ENCODE results near the gene COL15A1.

COL15A1 gene

GRCh38 chr9:98974106-98974505, 30.4 kb downstream of the COL15A1 start:
- DNase-seq = no peak

GRCh38 chr9:98974554-98974953, 30.8 kb downstream of the COL15A1 start:
- no peak for DNase-seq

DNA sequence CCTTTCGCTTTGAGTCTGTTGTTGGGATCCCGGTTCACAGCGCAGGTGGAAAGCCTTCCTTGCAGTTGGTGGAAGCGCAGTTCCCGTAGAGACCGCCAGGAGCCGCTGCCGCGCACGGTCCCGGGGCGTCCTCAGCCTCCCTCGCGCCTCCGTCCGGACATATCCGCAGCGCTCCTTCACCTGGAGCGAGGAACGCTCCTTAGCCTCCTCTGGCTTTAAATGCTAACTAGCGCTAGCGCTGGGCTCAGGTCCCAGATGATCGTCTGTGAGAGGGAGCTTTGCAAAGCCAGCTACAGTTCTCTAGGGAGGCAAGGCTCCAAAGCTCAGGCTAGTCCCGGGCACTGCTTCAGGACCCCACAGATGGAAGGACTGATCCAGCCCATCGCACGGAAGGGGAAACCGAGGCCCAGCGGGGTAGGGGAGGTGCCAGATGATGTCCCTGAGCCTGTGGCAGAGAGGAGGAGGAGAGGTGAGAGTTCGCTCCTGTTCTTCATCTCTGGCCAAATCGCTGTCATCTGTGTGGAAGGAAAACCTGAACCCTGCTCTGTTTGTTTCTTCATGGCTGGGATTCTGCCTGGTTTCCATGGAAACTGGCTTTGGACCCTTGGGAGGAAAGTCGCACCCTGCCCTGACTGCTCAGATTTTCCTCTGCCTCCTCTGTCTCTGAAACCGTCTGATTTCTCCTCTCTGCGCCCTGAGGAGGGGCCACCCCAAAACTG, 31.4 kb downstream of the COL15A1 start:
- peak; percentile 80 for DNase-seq

DNA sequence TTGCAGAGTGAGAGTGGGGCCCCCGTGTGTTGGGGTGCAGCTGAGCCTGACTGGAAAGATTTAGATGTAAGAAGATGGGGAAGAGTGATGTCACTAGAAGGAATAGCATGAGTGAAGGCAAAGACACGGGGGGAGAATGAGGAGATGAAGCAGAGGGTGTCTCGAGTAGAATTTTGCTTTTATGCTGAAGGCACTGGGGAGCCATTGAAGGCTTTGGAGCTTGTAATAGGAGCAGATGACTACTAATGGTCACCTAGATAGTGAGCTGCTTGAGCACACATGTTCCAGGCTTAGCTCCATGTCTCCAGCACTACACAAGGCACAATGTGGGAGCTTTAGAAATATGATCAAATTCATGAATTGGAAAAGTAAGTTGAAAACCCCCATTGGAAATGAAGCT, 32.1 kb downstream of the COL15A1 start:
- no peak for DNase-seq

DNA sequence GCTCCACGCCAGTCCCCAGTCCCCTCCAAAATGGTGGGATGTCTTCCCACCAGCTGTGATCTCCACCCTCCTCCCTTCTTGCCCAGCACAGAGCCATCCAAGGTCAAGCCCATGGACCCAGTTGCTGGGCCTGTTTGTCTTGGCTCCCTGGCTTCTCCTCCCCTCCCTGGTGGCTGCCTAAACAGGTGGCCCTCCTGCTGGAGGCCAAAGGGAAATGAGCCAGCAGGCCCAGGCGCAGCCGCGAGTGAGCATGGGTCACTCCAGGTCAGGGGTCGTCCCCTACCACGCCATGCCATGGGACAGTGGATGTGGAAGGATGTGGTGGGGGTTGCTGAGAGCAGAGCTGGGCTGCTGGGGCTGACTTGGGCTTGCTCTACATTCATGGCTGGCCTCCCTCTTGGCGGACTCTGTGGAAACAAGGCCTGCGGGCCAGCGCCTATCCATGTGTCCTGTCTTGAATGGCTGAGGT, 33.6 kb downstream of the COL15A1 start:
- no peak for DNase-seq

GRCh38 chr9:98977813-98978212, 34.1 kb downstream of the COL15A1 start:
- no peak for DNase-seq

GRCh38 chr9:98978231-98978681, 34.5 kb downstream of the COL15A1 start:
- DNase-seq = no peak

DNA sequence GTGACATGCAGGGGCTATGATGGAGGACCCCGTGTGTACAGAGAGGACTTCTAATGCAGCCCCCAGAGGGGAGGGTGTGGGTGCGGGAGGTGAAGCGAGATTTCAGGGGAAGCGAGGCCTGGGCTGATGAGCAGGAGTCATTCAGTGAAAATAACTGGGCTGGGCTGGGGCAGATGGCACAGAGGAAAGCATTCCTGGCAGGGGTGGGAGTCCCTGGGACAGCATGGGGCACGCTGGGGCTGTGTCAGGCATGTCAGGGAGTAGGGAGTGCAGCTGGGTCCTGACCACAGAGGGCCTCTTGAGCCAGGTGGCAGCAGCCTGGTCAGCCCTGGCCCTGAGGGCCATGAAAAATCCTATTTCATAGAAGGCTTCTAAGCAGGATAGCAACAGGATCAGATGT, 36.6 kb downstream of the COL15A1 start:
- DNase-seq = no peak

GRCh38 chr9:98983295-98984268, 39.9 kb downstream of the COL15A1 start:
- DNase-seq = no peak

GRCh38 chr9:98985596-98985995, 41.9 kb downstream of the COL15A1 start:
- no peak for DNase-seq

GRCh38 chr9:98986866-98987651, 43.4 kb downstream of the COL15A1 start:
- no peak for DNase-seq

DNA sequence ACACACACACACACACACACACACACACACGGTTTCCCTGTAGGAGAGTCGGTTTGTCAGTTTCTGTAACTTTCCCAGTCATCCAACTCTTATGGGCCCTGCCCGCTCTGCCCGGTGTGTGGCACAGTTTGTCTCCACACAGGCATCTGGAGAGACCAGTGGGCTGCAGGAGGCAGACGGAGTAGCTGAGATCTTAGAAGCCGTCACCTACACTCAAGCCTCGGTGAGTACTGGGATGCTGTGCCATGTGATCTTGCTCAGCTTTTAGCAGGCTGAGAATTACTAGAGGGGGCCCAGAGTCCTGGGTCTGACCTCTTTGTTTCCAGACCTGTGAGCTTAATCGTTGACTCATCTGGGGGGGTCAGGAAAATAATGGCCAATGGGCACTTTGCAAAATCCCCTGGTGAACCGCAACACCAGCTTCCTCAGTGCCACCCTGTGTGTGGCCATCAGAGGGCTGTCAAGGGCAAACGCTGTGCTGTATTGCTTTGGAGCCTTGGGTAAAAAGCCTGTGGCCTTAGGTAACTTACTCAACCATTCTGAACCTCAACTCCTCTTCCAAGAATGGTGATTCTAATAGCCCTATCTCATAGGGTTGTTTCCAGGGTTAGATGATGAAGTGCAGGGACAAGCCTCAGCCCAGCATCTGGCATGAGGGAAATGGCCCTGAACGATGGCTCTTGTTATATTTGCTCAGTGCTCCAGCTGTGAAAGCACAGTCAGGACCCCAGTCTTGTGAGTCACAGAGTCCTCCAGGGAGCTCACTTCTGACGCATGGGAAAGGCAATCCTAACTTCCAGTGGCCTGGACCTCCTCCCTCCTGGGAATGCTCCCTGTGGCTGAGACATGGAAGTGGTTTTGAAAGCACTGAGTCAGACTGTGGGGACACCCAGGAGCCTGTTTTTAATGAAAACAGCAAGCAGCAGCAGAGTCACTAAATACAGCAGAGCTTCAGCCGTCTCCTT, 45.6 kb downstream of the COL15A1 start:
- DNase-seq = no peak

GRCh38 chr9:98990181-98990870, 46.6 kb downstream of the COL15A1 start:
- DNase-seq = no peak

GRCh38 chr9:98992107-98992884, 48.6 kb downstream of the COL15A1 start:
- DNase-seq = no peak

DNA sequence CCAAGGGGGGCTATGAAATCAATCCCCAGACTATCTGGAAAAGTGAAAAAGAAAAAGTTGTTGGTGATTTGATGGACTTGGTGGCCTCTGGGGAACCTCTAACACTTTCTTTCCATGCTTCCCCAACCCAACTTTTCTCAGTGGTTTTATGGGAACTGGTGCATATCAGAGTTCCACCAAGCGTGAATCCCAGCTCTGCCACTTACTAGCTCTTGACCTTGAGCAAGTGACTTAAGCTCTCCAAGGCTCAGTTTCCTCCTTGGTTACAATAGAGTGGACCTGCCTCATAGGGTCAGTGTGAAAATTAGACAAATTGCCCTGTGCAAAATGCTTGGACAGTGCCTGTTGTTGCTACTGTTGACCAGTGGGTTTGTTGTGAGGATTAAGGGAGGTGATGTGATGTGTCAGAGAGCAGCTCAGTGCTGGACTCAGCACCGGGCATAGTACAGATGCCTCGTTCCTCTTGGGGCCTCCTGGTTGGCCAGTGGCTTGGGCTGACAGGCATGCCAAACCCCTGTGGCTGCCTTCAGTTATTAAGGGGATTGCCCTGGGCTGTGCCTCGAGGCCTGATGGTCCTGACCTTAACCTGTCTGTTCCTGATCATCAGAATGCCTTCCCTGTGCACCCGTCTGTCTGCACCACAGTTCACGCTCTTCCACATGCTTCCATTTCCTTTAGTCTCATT, 49.3 kb downstream of the COL15A1 start:
- DNase-seq = no peak

- DNase-seq = peak; percentile 13
These were observed 49.9 kb downstream of the COL15A1 start for GRCh38 chr9:98993570-98993945.

DNA sequence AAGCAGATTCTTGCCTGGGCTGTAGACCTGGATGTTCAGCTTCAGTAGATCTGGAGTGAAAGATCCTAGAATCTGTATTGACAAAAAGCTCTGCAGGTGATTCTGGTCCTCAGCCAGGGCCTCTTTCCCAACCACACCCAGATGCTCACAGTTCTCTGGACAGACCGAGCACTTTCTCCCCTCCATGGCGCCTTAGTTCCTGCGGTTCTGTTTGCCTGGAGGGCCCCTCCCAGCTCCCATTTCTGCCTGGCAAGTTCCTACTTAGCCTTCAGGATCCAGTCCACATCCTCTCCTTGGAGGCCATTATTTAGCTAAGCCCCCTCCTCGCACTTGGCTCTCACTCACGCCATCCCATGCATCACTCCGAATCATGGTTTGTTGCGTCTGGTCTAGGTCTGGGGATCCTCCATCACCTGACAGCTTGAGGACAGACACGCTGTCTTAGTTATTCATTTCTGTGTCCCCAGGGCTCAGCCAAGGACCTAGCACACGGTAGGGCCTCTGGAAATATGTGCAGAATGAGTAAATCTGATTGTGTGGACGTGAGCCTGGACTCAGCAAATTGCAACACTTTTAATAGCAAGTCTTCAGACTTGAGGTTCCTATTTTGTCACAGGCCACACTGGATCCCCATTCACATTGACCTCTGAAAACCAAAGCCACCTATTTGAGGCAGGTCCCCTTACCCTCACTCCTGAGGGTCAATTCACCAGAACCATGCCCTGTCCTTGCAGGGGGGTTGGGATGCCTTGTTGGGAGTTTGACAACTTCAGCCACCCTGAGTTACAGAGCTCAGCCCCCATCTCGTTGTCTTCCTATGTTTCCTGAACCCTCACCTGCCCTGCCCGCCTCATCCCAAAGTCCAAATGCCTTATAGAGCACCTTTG, 50.7 kb downstream of the COL15A1 start:
- no peak for DNase-seq

- DNase-seq = no peak
These were observed 51.5 kb downstream of the COL15A1 start for GRCh38 chr9:98995059-98995671.
